H1 (cell line): Measurements from ENCODE around the gene SERINC5. TPM values are rescaled to one million over a fixed set of nuclear protein-coding genes. Genes with fewer than 3 reads are reported as not detected.

ENCODE experiments used
- BACH1 ChIP-seq: IDR thresholded peaks from 2 replicates; pipeline ENCODE4 v1.6.1; 2012; ENCODE audit warnings: low read length, improper control_type of control experiment
- BCL11A ChIP-seq, 2 experiments: IDR thresholded peaks; one replicate each; pipeline ENCODE4 v1.6.1; 2011; ENCODE audit warnings: low read depth in 2 of 2, low read length in 2 of 2, mild to moderate bottlenecking in 2 of 2
- E2F6 ChIP-seq: IDR thresholded peaks from 2 replicates; pipeline ENCODE4 v1.6.1; 2012; ENCODE audit warnings: inconsistent platforms
- KDM5A ChIP-seq: fragments of 200-600 bp; IDR thresholded peaks from 2 replicates; pipeline ENCODE4 v1.7.1; 2012; ENCODE audit warnings: mild to moderate bottlenecking, low read length, inconsistent platforms, mixed read lengths
- NRF1 ChIP-seq: IDR thresholded peaks from 2 replicates; pipeline ENCODE4 v1.6.1; 2011; ENCODE audit warnings: mild to moderate bottlenecking, low read depth, low read length, improper control_type of control experiment
- POLR2A ChIP-seq, 2 experiments: IDR thresholded peaks; 1 replicate in 1 of 2; 2 replicates in 1 of 2; pipeline ENCODE4 v1.6.1; 2011; ENCODE audit warnings: low read depth in 2 of 2, low read length in 2 of 2, mild to moderate bottlenecking in 2 of 2; ENCODE audit errors: control extremely low read depth in 1 of 2
- SP4 ChIP-seq: IDR thresholded peaks from 2 replicates; pipeline ENCODE4 v1.6.1; 2012; ENCODE audit warnings: low read length, inconsistent platforms
- SRF ChIP-seq: IDR thresholded peaks from 2 replicates; pipeline ENCODE4 v1.6.1; 2011; ENCODE audit warnings: mild to moderate bottlenecking, low read depth, low read length, moderate library complexity
- TAF7 ChIP-seq: optimal IDR thresholded peaks from 2 replicates; pipeline ENCODE3; 2011; ENCODE audit warnings: low read depth, mild to moderate bottlenecking, inconsistent platforms, low read length, moderate library complexity, borderline replicate concordance
- TBP ChIP-seq: IDR thresholded peaks from 2 replicates; pipeline ENCODE4 v1.6.1; 2011; ENCODE audit warnings: low read depth, low read length, improper control_type of control experiment
- polyA plus RNA-seq, 7 experiments: library from polyadenylated mRNA; depleted of rRNA in 3 of 7; stranded (reverse) in 5 of 7; unstranded in 2 of 7; fragments of >200 nt in 5 of 7; fragments of 200-250 nt in 2 of 7; gene quantifications; 1 replicate in 5 of 7; 2 replicates in 1 of 7; 4 replicates in 1 of 7; pipeline versions ENCODE4 v1.2.1 to v1.2.3, GENCODE V29; 2011 to 2013; ENCODE audit warnings: missing spikeins in 2 of 7, mixed read lengths in 2 of 7
- total RNA-seq: library from RNA; stranded (reverse); fragmentation: NEBNext Ultra II Directional; extraction: Animal tissue kit (Norgen Biotek cat#: 25700); gene quantifications from 2 replicates; pipeline ENCODE4 v1.2.1, GENCODE V29; 2021
- TF ChIP-seq, protein P1 (sequence below): fragments of 300-600 bp; sonication (generic); IDR thresholded peaks from 2 replicates; pipeline ENCODE4 v1.7.1; 2012; ENCODE audit warnings: low read length, moderate library complexity, mild to moderate bottlenecking, inconsistent platforms; ENCODE audit not compliant: insufficient replicate concordance

The SERINC5 gene
- total and polyA plus RNA-seq, 2 of the 8 experiments (the other 6 are each of a cell fraction or from before 2014, with no cell fraction given): 32.2 to 149 TPM

- TF ChIP-seq, protein P1, sequence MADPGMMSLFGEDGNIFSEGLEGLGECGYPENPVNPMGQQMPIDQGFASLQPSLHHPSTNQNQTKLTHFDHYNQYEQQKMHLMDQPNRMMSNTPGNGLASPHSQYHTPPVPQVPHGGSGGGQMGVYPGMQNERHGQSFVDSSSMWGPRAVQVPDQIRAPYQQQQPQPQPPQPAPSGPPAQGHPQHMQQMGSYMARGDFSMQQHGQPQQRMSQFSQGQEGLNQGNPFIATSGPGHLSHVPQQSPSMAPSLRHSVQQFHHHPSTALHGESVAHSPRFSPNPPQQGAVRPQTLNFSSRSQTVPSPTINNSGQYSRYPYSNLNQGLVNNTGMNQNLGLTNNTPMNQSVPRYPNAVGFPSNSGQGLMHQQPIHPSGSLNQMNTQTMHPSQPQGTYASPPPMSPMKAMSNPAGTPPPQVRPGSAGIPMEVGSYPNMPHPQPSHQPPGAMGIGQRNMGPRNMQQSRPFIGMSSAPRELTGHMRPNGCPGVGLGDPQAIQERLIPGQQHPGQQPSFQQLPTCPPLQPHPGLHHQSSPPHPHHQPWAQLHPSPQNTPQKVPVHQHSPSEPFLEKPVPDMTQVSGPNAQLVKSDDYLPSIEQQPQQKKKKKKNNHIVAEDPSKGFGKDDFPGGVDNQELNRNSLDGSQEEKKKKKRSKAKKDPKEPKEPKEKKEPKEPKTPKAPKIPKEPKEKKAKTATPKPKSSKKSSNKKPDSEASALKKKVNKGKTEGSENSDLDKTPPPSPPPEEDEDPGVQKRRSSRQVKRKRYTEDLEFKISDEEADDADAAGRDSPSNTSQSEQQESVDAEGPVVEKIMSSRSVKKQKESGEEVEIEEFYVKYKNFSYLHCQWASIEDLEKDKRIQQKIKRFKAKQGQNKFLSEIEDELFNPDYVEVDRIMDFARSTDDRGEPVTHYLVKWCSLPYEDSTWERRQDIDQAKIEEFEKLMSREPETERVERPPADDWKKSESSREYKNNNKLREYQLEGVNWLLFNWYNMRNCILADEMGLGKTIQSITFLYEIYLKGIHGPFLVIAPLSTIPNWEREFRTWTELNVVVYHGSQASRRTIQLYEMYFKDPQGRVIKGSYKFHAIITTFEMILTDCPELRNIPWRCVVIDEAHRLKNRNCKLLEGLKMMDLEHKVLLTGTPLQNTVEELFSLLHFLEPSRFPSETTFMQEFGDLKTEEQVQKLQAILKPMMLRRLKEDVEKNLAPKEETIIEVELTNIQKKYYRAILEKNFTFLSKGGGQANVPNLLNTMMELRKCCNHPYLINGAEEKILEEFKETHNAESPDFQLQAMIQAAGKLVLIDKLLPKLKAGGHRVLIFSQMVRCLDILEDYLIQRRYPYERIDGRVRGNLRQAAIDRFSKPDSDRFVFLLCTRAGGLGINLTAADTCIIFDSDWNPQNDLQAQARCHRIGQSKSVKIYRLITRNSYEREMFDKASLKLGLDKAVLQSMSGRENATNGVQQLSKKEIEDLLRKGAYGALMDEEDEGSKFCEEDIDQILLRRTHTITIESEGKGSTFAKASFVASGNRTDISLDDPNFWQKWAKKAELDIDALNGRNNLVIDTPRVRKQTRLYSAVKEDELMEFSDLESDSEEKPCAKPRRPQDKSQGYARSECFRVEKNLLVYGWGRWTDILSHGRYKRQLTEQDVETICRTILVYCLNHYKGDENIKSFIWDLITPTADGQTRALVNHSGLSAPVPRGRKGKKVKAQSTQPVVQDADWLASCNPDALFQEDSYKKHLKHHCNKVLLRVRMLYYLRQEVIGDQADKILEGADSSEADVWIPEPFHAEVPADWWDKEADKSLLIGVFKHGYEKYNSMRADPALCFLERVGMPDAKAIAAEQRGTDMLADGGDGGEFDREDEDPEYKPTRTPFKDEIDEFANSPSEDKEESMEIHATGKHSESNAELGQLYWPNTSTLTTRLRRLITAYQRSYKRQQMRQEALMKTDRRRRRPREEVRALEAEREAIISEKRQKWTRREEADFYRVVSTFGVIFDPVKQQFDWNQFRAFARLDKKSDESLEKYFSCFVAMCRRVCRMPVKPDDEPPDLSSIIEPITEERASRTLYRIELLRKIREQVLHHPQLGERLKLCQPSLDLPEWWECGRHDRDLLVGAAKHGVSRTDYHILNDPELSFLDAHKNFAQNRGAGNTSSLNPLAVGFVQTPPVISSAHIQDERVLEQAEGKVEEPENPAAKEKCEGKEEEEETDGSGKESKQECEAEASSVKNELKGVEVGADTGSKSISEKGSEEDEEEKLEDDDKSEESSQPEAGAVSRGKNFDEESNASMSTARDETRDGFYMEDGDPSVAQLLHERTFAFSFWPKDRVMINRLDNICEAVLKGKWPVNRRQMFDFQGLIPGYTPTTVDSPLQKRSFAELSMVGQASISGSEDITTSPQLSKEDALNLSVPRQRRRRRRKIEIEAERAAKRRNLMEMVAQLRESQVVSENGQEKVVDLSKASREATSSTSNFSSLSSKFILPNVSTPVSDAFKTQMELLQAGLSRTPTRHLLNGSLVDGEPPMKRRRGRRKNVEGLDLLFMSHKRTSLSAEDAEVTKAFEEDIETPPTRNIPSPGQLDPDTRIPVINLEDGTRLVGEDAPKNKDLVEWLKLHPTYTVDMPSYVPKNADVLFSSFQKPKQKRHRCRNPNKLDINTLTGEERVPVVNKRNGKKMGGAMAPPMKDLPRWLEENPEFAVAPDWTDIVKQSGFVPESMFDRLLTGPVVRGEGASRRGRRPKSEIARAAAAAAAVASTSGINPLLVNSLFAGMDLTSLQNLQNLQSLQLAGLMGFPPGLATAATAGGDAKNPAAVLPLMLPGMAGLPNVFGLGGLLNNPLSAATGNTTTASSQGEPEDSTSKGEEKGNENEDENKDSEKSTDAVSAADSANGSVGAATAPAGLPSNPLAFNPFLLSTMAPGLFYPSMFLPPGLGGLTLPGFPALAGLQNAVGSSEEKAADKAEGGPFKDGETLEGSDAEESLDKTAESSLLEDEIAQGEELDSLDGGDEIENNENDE: no peak
- TF ChIP-seq KDM5A: no peak
- TF ChIP-seq BACH1: no peak
- TF ChIP-seq SP4: no peak
- TF ChIP-seq NRF1: no peak
- TF ChIP-seq E2F6: no peak
- TF ChIP-seq BCL11A (IDR thresholded peaks at IDR 0.05; ENCODE audit: low read depth in 2 of 2, low read length in 2 of 2): no peak
- TF ChIP-seq POLR2A (IDR thresholded peaks at IDR 0.05; ENCODE audit: control extremely low read depth in 1 of 2, low read depth in 2 of 2, low read length in 2 of 2): 0 out of 3 replicates have a peak, but pooled peaks of 1 of the 2 experiments have one; percentile 38
- no peak for TF ChIP-seq TAF7
- no peak for TF ChIP-seq TBP
- no peak for TF ChIP-seq SRF
These were observed 96.6 kb downstream of the SERINC5 start (continued) for GRCh38 chr5:80159133-80159815.
